HepG2 (cell line): ENCODE measurements around the gene HBM. TPM values are rescaled to one million over a fixed set of nuclear protein-coding genes. Genes with fewer than 3 reads are reported as not detected.

Source experiments
- ATAC-seq: fragments of 200-7000 bp; cut with Tn5 transposase; 3 replicates; pipeline ENCODE4 v1.9.1; 2020; ENCODE audit warnings: mild to moderate bottlenecking, moderate library complexity
- BruUV-seq: library from RNA; stranded (reverse); fragments of 400-500 nt; replicated peaks from 2 replicates; lab custom pipeline; 2021; lab: Mats Ljungman, UMichigan
- CTCF ChIA-PET: fragments of 300-600 bp; formaldehyde crosslinking; extraction: SDS; loops from one replicate; lab custom pipeline; 2021; ENCODE audit warnings: low total read pairs, inconsistent platforms, low intra/inter-chr PET ratio; lab: Yijun Ruan, JAX
- POLR2A ChIA-PET: fragments of 350-600 bp; sonication (Branson Sonifier 250); formaldehyde crosslinking; loops from one replicate; lab custom pipeline; 2020; ENCODE audit warnings: antibody characterized with exemption, inconsistent platforms; lab: Yijun Ruan, JAX
- DNase-seq: peaks from one replicate; pipeline ENCODE4 v3.0.0-alpha.2; 2015; ENCODE audit warnings: low spot score
- FAIRE-seq: peaks from 3 replicates; lab custom pipeline; 2011; peaks lifted over from hg19 to GRCh38; lab: Jason Lieb, UNC
- H2AFZ ChIP-seq: one replicate; pipeline ENCODE4 v1.6.1; 2011; ENCODE audit warnings: low read length, inconsistent platforms
- H3K27ac ChIP-seq: fragments of 300-600 bp; 3 replicates; pipeline ENCODE4 v1.8.0; 2011; ENCODE audit warnings: mixed run types, mild to moderate bottlenecking, mixed read lengths, low read length, inconsistent platforms; ENCODE audit not compliant: insufficient read depth; ENCODE audit errors: extremely low read length
- H3K27me3 ChIP-seq, 2 experiments: fragments of 200-600 bp in 1 of 2; 2 replicates in 1 of 2; 3 replicates in 1 of 2; pipeline versions ENCODE4 v1.6.0 to v1.8.0; 2011; ENCODE audit warnings: low read length in 2 of 2, mild to moderate bottlenecking in 2 of 2, moderate library complexity in 2 of 2, inconsistent platforms in 1 of 2; ENCODE audit not compliant: insufficient read depth in 2 of 2, control insufficient read depth in 1 of 2
- H3K36me3 ChIP-seq, 2 experiments: fragments of 200-600 bp in 1 of 2; replicated peaks in 1 of 2; 2 replicates in 1 of 2; 3 replicates in 1 of 2; pipeline versions ENCODE4 v1.5.1 to v1.8.0; 2011; ENCODE audit warnings: low read length in 2 of 2, inconsistent platforms in 1 of 2; ENCODE audit not compliant: insufficient read depth in 2 of 2, control insufficient read depth in 1 of 2
- H3K4me1 ChIP-seq: 2 replicates; pipeline ENCODE4 v1.5.1; 2012; ENCODE audit warnings: low read length, inconsistent platforms; ENCODE audit not compliant: insufficient read depth
- H3K4me2 ChIP-seq: 2 replicates; pipeline ENCODE4 v1.6.0; 2011; ENCODE audit warnings: low read depth, low read length, inconsistent platforms
- H3K4me3 ChIP-seq, 3 experiments: fragments of 200-600 bp in 1 of 3; sonication (generic), shearing (Covaris generic) in 1 of 3; replicated peaks in 1 of 3; 2 replicates each; pipeline ENCODE4 v1.5.1; 2011 to 2016; ENCODE audit warnings: low read length in 3 of 3, inconsistent platforms in 2 of 3, low read depth in 2 of 3, mild to moderate bottlenecking in 2 of 3, control low read depth in 1 of 3, mixed read lengths in 1 of 3; ENCODE audit not compliant: insufficient read depth in 1 of 3
- H3K79me2 ChIP-seq: one replicate; pipeline ENCODE4 v1.6.1; 2011; ENCODE audit warnings: low read length, inconsistent platforms; ENCODE audit not compliant: insufficient read depth
- H3K9ac ChIP-seq: 2 replicates; pipeline ENCODE4 v1.6.0; 2011; ENCODE audit warnings: mild to moderate bottlenecking, low read depth, low read length, inconsistent platforms; ENCODE audit not compliant: insufficient read depth
- H3K9me3 ChIP-seq: 2 replicates; pipeline ENCODE4 v1.5.1; 2012; ENCODE audit warnings: mild to moderate bottlenecking, low read length
- H4K20me1 ChIP-seq: 2 replicates; pipeline ENCODE4 v1.6.0; 2011; ENCODE audit warnings: inconsistent platforms, mild to moderate bottlenecking, low read length, moderate library complexity; ENCODE audit not compliant: insufficient read depth
- EZH2 ChIP-seq: conservative IDR thresholded peaks from 2 replicates; pipeline ENCODE4 v1.6.1; 2012; ENCODE audit warnings: mild to moderate bottlenecking, low read depth, low read length, moderate library complexity
- HMG20B ChIP-seq: conservative IDR thresholded peaks from 2 replicates; pipeline ENCODE4 v1.6.1; 2016; ENCODE audit warnings: missing genetic modification reagents, missing compliant biosample characterization
- HNF1B ChIP-seq: sonication (generic); formaldehyde crosslinking; IDR thresholded peaks from 2 replicates; pipeline ENCODE4 v1.5.1; 2020; ENCODE audit warnings: mild to moderate bottlenecking, moderate library complexity, missing genetic modification reagents
- HNRNPH1 ChIP-seq: fragments of 200-400 bp; formaldehyde crosslinking; optimal IDR thresholded peaks from 2 replicates; pipeline ENCODE3; 2017; ENCODE audit warnings: mild to moderate bottlenecking, low read depth, low read length
- KMT2B ChIP-seq: IDR thresholded peaks from 2 replicates; pipeline ENCODE4 v1.6.1; 2016; ENCODE audit warnings: missing genetic modification reagents, missing compliant biosample characterization
- NFYB ChIP-seq: sonication (generic); formaldehyde crosslinking; IDR thresholded peaks from 2 replicates; pipeline ENCODE4 v1.4.0; 2020; ENCODE audit warnings: missing genetic modification reagents
- PHF20 ChIP-seq: sonication (generic); formaldehyde crosslinking; IDR thresholded peaks from 2 replicates; pipeline ENCODE4 v1.5.0; 2020; ENCODE audit warnings: mild to moderate bottlenecking, missing genetic modification reagents
- RELA ChIP-seq: sonication (generic); formaldehyde crosslinking; IDR thresholded peaks from 2 replicates; pipeline ENCODE4 v1.4.0; 2020; ENCODE audit warnings: missing genetic modification reagents
- RFXAP ChIP-seq: sonication (generic); formaldehyde crosslinking; IDR thresholded peaks from 2 replicates; pipeline ENCODE4 v1.4.0; 2020; ENCODE audit warnings: missing genetic modification reagents, borderline replicate concordance
- SOX5 ChIP-seq: IDR thresholded peaks from 2 replicates; pipeline ENCODE4 v1.6.1; 2016; ENCODE audit warnings: borderline replicate concordance
- TEAD3 ChIP-seq: optimal IDR thresholded peaks from 2 replicates; pipeline ENCODE3; 2016; ENCODE audit warnings: borderline replicate concordance
- TOPORS ChIP-seq: sonication (generic); formaldehyde crosslinking; IDR thresholded peaks from 2 replicates; pipeline ENCODE4 v1.8.0; 2023; ENCODE audit warnings: mild to moderate bottlenecking, missing genetic modification reagents
- XBP1 ChIP-seq: sonication (generic); formaldehyde crosslinking; IDR thresholded peaks from 2 replicates; pipeline ENCODE4 v1.5.0; 2020; ENCODE audit warnings: missing genetic modification reagents
- ZMYM2 ChIP-seq: sonication (generic); formaldehyde crosslinking; IDR thresholded peaks from 2 replicates; pipeline ENCODE4 v1.8.0; 2022; ENCODE audit warnings: mild to moderate bottlenecking, missing genetic modification reagents
- ZNF101 ChIP-seq: sonication (generic); formaldehyde crosslinking; IDR thresholded peaks from 2 replicates; pipeline ENCODE4 v1.4.0; 2020; ENCODE audit warnings: mild to moderate bottlenecking, low read depth, missing genetic modification reagents, borderline replicate concordance
- ZNF138 ChIP-seq: sonication (generic); formaldehyde crosslinking; IDR thresholded peaks from 2 replicates; pipeline ENCODE4 v1.5.0; 2020; ENCODE audit warnings: mild to moderate bottlenecking, low read depth, missing genetic modification reagents
- ZNF350 ChIP-seq: sonication (generic); formaldehyde crosslinking; IDR thresholded peaks from 2 replicates; pipeline ENCODE4 v1.4.0; 2020; ENCODE audit warnings: mild to moderate bottlenecking, low read depth, missing genetic modification reagents, borderline replicate concordance
- ZNF709 ChIP-seq: sonication (generic); formaldehyde crosslinking; IDR thresholded peaks from 2 replicates; pipeline ENCODE4 v1.5.0; 2020; ENCODE audit warnings: mild to moderate bottlenecking, missing genetic modification reagents
- ZNF713 ChIP-seq: sonication (generic); formaldehyde crosslinking; IDR thresholded peaks from 2 replicates; pipeline ENCODE4 v1.4.0; 2020; ENCODE audit warnings: mild to moderate bottlenecking, missing genetic modification reagents
- ZNF746 ChIP-seq: sonication (generic); formaldehyde crosslinking; IDR thresholded peaks from 2 replicates; pipeline ENCODE4 v1.8.0; 2022; ENCODE audit warnings: mild to moderate bottlenecking, missing genetic modification reagents
- ZNF766 ChIP-seq: sonication (generic); formaldehyde crosslinking; IDR thresholded peaks from 2 replicates; pipeline ENCODE4 v1.5.0; 2020; ENCODE audit warnings: missing genetic modification reagents, borderline replicate concordance
- WGBS: methylation state at CpG from one replicate; pipeline ENCODE4 v1.1.6; 2017; ENCODE audit warnings: low lambda C conversion rate; 5-methylcytosine and 5-hydroxymethylcytosine counted together
- in situ Hi-C: cut with HindIII; loops from 2 replicates; pipeline ENCODE4 v1.10.0; 2017; ENCODE audit warnings: low pct_unique_long_range_greater_than_20kb; ENCODE audit not compliant: extremely low pct_ligation_motif_present
- intact Hi-C: fragments of 100-400 bp; cut with micrococcal nuclease; formaldehyde crosslinking; loops from one replicate; pipeline ENCODE4 v1.10.0; 2022; ENCODE audit not compliant: unreplicated experiment
- polyA plus RNA-seq, 8 experiments: library from polyadenylated mRNA; depleted of rRNA in 3 of 8; stranded (reverse) in 7 of 8; unstranded in 1 of 8; fragments of >200 nt; fragmentation: Illumina TruSeq in 4 of 8; extraction: Trizol in 4 of 8; gene quantifications; 2 replicates each; pipeline versions ENCODE4 v1.2.1 to v1.2.3, GENCODE V29; 2011 to 2016; ENCODE audit warnings: low read depth in 4 of 8, missing spikeins in 1 of 8, mixed read lengths in 1 of 8; ENCODE audit not compliant: insufficient read depth in 1 of 8
- total RNA-seq, 5 experiments: library from RNA; depleted of rRNA; stranded (reverse); fragments of >200 nt; fragmentation: Illumina TruSeq; extraction: Trizol; gene quantifications; 2 replicates each; pipeline ENCODE4 v1.2.3, GENCODE V29; 2016; ENCODE audit warnings: low read depth in 1 of 5
- TF ChIP-seq, protein P1 (sequence below): sonication (generic); formaldehyde crosslinking; IDR thresholded peaks from 2 replicates; pipeline ENCODE4 v1.8.0; 2022; ENCODE audit warnings: missing genetic modification reagents, mild to moderate bottlenecking, inconsistent platforms, borderline replicate concordance

HBM gene
- total and polyA plus RNA-seq, 2 of the 13 experiments (the other 11 are each of a cell fraction or from before 2014, with no cell fraction given): not detected

DNA sequence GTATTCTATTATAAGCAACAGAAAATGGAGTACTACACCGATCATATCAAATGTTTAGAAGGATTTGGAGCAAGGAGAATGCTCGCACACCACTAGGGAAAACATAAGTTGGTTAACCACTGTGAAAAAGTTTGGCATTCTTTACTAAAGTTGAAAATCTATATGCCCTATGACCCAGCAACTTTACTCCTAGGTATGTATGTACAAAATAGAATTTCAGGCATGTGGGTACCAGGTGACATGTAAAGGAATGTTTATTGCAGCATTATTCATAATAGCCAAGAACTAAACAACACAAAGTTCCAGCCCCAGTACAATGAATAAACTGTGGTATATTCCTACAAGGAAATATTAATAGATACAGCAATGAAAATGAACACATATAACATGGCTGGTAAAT is 19.1 kb upstream of the HBM start (continued):
- no peak for TF ChIP-seq ZMYM2 (CRISPR knock-in tag)
- no peak for TF ChIP-seq ZNF766 (CRISPR knock-in tag)
- no peak for TF ChIP-seq RELA (CRISPR knock-in tag)

DNA sequence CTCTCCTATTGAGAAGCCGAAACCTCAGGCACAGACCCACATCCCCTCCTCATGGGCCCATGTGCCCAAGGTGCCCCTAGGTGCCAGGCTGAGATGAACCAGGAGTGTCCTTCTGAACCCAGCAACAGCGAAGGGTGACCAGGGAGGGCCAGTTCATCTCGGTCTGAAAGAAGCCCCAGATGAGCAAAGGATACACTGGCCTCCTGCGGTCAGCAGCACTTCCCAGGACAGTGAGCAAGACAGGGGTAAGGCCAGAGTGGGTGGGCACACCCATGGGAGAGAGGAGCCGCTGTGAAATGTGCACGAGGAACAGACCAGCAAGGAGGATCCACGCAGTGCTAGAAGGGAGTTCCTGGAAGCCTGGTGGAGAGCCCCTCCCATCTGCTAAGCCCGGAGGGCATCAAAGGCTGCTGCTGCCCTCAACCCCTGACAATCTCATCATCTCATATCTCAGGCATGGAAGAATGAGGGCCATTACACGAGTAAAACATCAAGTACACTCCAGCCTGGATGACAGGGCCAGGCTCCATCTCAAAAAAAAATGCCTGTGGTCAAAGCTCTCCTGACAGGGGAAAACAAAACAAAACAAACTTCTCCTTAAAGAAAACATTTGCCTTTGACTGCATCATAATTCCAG is 16.6 kb upstream of the HBM start:
- FAIRE-seq (no peak), ATAC-seq (no peak), DNase-seq (no peak)
- no peak overlapping the region for H3K9ac ChIP-seq
- H3K4me3 ChIP-seq: no peak overlapping the region
- H3K4me1 ChIP-seq: peaks cover 5% of the 10 kb centered on the region; the same call in 1 of the 2 replicates
- no peaks in the 10 kb centered on the region for H3K36me3 ChIP-seq
- in situ Hi-C loops (no loop called here), intact Hi-C loops (no loop called here)
- no peak overlapping the region for H3K4me2 ChIP-seq
- TF ChIP-seq HNRNPH1: no peak
- no peak for TF ChIP-seq ZNF709
- TF ChIP-seq HMG20B (CRISPR knock-in tag): no peak
- no peak for TF ChIP-seq PHF20 (CRISPR knock-in tag)
- TF ChIP-seq ZNF350 (CRISPR knock-in tag): no peak
- TF ChIP-seq, protein P1, sequence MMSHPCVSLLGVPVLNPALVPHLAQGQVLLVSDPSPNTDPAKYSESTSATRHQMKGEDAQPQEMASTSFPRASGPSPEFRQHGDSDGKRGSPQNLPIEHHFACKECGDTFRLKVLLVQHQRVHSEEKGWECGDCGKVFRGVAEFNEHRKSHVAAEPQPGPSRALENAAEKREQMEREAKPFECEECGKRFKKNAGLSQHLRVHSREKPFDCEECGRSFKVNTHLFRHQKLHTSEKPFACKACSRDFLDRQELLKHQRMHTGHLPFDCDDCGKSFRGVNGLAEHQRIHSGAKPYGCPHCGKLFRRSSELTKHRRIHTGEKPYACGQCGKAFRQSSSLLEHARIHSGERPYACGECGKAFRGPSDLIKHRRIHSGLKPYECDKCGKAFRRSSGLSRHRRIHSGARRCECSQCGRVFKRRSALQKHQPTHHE (CRISPR knock-in tag): no peak
- no peak for TF ChIP-seq KMT2B
- no peak for TF ChIP-seq TOPORS (CRISPR knock-in tag)
- TF ChIP-seq ZNF713 (CRISPR knock-in tag): no peak
- TF ChIP-seq XBP1 (CRISPR knock-in tag): no peak
- no peak for TF ChIP-seq ZNF138 (CRISPR knock-in tag)
- TF ChIP-seq NFYB (CRISPR knock-in tag): no peak
- TF ChIP-seq TEAD3 (CRISPR knock-in tag): no peak
- no peak for TF ChIP-seq HNF1B (CRISPR knock-in tag)
- TF ChIP-seq RFXAP (CRISPR knock-in tag): no peak
- no peak for TF ChIP-seq EZH2
- no peak for TF ChIP-seq ZNF101 (CRISPR knock-in tag)
- TF ChIP-seq ZNF746 (CRISPR knock-in tag): no peak
- no peak for TF ChIP-seq SOX5 (CRISPR knock-in tag)
- H3K27me3 ChIP-seq: peaks cover 2 to 32% of the 10 kb centered on the region in 2 experiments; a peak in 4 of 5 replicates
- no TSS peak for BruUV-seq
- CTCF ChIA-PET: no interaction called here
- H4K20me1 ChIP-seq: no peaks in the 10 kb centered on the region
- H3K9me3 ChIP-seq: no peaks in the 10 kb centered on the region
- no peaks in the 10 kb centered on the region for H3K79me2 ChIP-seq
- H3K27ac ChIP-seq: no peak overlapping the region
- H2AFZ ChIP-seq: no peak overlapping the region
- WGBS: 10% methylated on average over 8 of the region's 9 CpGs
- POLR2A ChIA-PET: no interaction called here
